ENCODE measurements around the gene PREX1.
A peak's percentile ranks its signal among the peaks of the same experiment; 100 is the strongest.

The PREX1 gene

DNA sequence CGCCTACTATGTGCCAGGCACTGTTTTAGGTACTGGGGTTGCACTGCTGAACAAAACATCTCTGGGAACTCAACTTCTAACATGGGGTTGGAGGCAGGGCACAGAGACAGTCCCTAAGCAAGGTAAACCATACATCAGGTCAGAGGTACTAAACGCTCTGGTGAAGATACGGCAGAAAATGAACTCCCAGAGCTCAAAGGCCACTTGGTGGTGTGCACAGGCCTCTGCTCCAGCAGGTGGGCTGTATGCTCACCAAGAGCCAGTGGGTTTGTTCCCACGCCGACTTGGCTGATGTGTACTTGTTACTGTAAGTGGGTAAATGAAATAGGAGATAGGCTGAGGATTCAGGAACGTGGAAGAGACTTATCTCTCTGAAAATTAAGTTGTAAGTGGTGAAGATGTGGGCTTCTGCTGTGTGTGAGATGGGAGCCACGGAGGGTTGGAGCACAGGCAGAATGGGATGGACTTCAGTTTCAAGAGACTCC, 133.4 kb downstream of the PREX1 start:
- no peak for DNase-seq

DNA sequence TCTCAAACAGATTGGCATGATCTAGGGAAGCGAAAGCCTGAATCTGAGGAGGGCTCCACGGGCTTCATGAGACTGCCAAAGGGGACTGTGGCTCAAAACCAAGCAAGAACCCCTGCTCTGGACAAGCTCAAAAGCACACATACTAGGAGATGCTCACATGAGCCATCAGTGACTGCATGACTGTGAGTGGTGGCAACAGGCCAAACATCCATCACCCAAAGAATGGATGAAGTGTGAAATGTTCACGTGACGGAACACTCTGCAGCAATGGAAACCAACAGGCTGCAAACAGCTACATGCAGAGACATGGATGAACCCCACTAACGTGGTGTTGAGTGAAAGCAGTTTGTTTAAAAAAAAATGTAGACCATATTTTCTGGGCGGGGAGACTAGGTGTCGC, 136.3 kb downstream of the PREX1 start:
- DNase-seq: no peak

DNA sequence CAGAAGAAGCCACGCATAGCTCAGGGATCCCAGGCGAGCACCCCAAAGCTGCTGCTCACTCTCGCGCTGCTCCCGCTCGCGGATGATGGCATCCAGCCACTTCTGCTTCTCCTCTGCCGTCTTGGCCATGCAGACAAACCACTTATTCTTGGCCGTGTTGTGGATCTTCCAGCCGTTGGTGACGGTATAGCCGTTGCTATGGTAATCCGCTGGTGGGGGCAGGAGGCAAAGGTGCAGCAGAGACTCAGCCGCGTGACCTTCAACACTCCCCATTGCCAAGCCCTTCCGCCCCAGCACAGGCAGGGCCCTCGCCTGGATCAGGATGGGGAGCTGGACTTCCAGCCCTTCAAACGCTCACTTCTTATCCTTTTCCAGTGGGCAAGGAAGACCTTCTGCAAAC, 136.9 kb downstream of the PREX1 start:
- no peak for DNase-seq

DNA sequence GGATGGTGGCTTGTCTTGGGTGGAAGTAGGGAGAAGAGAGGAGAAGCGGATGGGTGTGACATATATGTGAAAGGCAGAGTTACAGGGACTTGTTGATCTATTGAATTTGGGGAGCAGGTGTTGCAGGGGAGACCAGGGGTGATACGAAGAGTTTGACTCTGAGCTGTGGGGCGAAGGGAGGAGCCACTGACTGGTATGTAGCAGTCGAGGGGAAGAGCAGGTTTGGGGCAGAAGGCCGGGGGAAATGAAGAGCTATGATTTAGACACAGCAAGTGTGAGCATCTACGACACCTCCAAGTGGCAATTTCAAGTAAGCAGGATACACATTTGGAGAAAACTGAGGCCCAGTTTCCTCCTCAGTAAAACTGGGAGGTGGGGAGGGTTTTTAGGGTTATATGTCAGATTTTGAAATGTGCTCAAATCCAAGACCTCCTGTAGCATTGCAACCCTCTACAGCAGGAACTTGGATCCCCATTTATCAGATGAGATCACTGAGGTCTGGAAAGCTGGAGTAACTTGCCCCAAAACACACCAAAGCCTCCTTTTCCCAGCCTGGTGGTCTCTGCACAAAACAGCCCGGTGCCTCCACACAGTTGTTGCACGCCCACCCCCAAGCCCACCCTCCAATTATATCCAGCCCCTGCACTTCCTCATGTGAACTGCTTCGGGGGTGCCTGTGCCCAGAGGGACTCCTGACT, 137.8 kb downstream of the PREX1 start:
- DNase-seq: no peak

DNA sequence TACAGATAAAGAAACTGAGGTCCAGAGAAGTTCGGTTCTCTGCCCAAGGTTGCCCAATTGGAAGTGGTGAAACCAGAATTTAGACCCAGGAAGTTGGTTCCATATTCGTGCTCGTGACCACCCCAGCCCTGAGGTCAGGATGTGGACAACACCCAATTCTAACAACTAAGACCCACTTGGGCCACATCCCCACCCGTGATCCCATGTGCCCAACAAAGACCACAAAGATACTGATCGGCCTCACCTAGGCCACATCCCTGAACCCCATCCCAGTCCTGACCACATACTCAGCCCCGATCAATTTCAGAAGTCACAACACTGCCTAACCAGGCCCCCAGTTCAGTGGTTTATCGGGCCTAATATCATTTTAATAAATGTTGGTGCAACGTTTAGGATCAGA, 138.4 kb downstream of the PREX1 start:
- no peak for DNase-seq

DNA sequence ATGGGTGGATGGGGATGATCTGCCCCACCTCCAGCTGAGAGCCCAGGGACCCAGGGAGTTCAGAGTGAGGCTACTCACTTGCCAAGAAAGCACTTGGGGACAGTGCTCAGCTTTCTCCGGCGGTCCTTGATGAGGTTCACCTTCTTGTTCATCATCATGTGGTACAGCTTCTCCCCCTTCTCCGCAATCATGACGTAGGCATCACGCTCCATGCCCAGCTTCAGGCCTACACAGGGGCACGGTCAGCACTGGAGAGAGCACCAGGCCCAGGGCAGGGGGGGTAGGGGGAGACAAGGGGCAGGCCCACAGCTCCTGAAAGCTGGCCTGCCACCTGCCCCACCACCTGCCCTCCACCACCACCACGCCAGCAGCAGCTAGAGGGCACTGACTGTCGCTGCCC, 139.2 kb downstream of the PREX1 start:
- DNase-seq: no peak

DNA sequence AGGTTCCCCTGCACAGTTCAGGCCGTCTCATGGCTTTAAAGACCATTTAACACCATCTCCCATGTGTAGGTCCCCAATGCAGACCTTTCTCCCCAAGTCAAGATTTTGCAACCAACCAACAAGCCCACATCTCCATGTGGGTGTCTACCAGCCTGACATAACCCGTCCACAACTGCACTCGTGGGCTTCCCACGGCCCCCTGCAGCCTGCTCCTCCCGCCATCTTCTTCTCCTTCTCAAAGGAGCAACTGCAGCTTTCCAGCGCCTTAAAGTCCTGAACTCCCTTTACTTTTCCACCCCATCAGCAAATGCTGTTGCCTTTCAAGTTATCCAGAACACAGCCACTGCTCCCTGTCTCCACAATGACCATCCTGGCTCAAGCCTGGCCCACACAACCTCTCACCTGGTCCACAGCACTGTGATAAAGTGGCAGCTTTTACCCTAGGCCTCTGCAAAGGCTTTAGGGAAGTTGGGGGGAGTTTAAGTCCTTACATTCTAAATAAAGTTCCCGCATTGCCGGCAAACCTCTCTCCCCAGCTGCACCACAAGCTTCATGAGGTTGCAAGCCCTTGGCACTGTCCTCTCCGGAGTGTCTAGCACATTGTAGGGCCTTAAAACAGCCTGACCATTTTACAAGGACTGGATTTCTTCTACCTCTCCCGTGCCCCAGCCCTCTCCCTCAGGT, 140.5 kb downstream of the PREX1 start:
- no peak for DNase-seq

DNA sequence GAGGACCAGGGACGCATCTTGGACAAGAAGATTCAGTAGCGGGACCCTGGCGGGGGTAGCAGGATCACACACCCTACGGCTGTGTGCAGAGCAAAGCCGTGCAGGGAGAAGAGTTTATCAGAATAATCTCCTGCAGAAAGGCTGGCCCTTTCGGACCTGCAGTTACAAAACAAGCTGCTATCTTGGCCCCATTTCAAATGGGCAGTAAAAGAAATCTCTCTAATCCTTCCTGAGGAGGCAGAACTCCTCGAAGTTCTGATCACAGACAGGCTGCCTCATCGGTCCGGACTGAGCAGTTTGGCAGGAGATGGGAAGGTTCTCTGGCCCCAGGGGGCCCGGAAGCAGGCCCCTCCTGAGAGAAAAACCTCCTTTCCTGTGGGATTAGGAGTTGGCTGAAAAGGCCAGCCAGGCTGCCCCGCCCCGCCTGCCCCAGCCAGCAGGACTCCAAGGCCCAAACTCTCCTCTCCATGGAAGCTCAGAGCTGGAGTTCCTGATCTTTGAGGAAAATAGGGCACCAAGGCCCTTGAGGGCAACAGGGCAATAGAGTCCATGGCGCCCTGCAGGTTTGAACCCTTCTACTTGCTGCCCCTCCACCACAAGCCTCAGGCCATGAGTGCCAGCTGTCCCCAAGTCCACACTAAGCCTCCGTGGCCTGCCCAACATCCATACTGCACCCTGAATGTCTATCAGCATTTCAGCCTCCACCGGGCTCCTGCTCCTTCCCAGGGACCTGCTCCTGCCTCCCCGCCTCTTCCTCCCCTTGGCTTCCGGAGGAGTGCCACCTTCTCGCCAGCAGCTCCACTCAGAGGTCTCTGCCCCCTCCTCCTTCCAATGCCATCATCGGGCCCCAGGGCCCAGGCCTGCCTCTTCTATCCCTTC, 141.3 kb downstream of the PREX1 start:
- DNase-seq: no peak

DNA sequence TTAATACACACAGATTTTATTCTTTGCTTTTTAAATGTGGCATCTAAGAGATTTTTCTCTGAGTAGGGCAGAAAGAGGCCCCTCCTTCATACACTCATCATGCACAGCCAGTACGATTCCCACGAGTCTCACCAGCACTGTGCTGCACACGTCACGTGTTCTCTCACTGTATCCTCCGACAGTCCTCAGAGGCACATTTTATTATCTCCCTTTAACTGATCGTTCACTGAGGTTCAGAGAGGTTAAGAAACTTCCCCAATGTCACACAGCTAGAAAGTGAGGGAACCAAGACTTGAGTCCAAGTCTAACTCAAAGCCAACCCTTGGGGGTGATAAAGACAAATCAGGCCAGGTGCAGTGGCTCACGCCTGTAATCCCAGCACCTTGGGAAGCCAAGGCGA, 142.5 kb downstream of the PREX1 start:
- no peak for DNase-seq

DNA sequence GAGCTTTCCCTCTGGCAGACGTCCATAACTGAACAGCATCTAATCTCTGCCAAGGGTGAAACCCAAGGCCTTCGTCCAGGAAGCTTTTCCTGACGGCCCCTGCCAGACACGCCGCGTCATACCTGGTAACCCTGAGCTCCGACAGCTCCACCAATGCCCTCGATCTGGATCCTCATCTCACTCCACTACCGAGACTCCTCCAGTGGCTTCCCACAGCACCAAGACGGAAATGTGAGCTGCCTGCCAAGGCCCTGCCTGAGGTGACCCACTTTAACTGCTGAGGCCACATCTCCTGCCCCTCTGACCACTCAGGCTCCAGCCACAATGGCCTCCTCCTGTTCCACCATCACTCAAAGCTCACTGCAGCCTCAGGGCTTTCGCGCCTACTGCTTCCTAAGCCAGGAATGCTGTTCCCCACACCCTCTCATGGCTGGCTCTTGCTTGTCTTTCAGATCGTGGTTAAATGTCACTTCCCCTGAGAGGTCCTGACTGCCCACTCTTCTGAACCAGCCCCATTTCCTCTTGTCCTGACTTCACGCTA, 143.2 kb downstream of the PREX1 start:
- no peak for DNase-seq

DNA sequence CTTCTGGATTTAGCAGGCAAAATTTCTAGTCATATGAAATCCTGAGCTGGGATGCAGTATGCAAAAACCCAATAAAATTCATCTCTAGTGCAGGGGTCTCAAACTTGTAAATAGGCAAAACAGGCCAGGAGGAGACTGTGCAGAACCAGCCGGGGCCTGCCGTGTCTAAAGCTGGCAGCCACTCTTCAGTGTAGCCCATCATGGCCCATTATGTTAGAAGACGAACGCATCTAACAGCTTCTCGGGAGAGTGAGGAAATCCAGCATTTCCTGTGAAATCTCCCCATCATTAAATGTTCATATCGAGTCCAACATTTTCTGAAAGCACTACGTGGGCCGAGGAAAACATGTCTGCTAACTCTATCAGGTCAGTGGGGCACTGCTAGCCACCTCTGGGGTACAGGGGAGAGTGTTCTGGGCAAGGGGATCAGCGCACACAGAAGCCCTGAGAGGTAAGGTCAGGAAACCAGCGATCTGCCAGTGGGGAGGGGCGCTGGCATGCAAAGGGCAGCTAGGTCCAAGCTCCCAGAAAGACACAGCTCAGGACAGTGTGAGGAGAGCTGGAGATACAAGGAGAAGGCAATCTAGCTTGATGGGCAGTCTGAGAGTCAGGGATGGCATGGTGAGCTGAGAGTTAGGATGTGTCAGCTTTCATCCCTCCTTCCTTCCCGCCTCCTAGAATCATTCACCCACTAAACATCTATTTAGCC, 144.2 kb downstream of the PREX1 start:
- DNase-seq: no peak

DNA sequence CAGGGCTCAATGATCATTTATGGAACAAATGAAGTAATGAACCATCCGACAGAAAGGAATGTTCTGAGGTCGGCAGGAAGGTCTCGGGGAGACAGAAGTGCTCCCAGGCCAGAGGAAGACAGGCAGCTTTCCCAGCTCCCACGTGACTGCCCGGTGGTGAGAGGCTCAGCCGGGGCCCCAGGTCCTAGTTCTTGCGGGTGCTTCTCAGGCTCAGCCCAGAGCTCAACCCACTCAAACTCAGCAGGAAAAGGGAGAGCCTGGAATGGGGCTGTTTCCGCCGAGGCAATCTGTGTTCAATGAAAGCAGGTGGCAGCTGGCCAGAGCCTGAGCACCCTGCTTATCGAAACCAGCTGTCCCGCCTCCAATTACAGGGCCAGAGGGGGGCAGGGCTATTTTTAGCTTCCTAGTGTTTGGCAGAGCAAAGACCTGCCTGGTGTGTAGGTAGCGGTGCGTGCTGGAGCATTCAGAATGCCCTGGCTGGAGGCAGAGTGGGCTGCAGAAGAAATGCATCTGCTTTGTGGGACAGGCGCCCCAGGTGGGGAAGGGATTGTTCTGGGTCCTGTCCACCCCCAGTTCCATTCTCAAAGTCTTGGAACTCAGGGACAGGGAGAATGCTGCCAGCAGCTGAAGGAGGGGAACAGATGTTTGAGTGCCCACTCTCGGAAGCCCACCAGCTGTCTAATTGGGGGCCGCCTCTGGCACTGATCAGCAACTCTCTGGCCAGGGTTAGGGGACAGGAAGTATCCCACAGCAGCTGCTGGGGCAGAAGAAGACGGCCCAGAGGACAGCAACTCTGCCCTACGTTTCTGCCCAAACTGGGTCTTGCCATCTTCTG, 145.1 kb downstream of the PREX1 start:
- DNase-seq: peak; percentile 95

DNA sequence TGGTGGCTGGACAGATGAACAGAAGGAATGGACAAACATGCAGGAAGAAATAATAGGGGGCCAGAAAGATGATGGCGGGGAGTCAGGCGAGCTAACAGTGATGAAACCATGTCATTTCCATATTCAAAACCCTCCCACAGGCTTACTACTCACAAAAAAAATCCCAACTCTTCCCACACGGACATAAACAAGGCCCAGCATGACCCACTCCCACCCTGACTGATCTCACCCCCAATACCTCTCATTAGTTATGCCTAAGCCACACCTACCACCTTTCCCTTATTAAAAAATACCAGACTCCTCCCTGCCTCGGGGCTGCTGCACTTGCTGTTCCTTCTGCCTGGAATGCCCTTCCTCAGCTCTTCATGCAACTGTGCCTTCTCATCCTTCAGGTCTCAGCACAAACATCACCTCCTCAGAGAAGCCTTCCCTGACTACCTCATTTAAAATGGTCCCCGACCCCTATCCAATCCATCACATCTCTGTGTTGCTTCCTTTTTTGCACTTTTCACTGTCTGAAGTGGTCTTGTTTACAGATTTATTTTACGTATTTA, 145.8 kb downstream of the PREX1 start:
- DNase-seq: no peak

DNA sequence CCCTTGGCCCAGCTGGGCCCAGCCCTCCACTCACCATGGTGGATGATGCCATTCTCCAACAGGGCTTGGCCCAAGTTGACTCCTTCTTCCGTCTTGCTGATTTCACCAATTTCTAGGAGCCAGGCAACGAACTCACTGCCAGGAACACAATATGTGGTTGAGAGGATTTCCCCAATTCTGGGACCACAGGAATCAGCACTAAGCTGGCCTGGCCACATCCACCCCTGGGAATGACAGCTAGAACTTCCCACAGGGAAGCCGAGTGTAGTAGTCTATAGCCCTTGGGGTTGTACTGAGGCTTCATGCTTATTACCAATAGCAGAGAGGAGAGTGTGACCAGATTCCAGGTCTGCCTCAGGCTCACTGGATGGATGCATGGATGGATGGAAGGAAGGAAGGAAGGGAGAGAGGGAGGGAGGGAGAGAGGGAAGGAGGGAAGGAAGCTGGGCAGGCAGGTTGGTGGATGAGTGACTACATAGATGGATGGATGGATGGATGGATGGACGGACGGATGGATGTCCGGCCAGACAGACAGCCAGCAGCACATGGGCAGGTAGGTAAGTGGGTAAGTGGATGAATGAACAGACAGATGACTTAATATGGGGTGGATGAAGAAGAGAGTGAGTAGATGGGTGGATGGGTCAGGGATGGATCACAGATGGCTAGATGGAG, 146.5 kb downstream of the PREX1 start:
- no peak for DNase-seq

DNA sequence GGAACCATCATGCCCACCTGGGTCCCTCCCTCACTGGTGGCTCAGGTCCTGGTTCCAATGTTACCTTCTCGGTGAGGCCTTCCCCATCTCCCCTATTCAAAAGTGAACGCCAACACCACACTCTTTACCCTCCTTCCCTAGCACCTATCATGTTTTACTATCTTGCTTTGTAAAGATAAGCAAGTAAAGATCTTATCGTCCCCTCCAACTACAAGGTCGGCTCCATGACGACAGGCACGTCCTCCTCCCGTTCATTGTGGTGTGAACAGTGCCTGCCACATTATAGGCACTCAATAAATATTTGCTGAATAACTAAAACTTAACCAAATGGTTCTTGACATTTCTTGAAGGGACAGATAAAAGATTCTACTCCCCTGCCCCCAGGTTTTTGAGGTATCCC, 147.1 kb downstream of the PREX1 start:
- DNase-seq: no peak

DNA sequence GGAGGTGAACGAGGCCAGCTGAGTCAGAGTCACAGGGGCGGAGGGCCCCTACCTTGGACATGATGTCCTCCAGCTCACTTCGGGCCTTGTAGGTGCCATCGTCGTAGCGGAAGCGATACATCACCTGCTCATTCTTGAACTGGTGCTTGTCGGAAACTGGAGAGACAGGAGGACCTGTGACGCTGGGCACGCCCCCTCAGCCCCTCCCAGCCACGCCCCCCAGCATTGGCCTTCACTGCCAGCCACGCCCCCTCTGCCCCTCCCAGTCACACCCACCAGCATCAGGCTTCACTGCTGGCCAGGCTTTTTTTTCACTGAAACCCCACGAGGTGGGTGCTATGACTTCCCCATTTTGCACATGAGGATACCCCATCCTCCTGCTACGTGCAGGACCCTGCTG, 148.2 kb downstream of the PREX1 start:
- no peak for DNase-seq

DNA sequence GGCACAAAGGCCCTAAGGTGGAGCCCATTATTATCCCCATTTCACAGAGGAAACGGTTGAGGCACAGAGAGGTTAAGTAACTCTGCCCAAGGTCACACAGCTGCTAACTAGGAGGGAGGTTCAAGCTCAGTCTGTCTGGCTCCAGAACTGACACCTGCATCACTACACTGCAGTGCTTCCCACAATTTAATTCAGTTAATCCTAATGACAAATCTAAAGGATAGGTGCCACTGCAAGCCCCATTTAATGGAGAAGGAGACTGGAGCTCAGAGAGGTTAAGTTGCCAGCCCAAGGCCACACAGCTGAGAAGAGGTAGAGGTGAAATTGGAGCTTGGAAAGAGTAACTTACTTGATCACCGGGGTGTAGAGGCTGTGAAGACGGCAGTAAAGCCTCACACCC, 148.8 kb downstream of the PREX1 start:
- DNase-seq: no peak

DNA sequence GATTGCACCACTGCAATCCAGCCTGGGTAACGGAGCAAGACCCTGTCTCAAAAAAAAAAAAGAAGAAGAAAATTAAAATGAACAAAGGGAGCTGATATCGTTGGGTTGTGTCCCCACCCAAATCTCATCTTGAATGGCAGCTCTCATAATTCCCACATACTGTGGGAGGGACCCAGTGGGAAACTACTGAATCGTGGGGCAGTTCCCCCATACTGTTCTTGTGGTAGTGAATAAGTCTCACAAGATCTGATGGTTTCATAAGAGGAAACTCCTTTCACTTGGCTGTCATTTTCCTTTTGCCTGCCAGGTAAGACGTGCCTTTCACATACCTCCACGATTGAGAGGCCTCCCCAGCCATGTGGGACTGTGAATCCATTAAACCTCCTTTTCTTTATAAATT, 149.4 kb downstream of the PREX1 start:
- no peak for DNase-seq

DNA sequence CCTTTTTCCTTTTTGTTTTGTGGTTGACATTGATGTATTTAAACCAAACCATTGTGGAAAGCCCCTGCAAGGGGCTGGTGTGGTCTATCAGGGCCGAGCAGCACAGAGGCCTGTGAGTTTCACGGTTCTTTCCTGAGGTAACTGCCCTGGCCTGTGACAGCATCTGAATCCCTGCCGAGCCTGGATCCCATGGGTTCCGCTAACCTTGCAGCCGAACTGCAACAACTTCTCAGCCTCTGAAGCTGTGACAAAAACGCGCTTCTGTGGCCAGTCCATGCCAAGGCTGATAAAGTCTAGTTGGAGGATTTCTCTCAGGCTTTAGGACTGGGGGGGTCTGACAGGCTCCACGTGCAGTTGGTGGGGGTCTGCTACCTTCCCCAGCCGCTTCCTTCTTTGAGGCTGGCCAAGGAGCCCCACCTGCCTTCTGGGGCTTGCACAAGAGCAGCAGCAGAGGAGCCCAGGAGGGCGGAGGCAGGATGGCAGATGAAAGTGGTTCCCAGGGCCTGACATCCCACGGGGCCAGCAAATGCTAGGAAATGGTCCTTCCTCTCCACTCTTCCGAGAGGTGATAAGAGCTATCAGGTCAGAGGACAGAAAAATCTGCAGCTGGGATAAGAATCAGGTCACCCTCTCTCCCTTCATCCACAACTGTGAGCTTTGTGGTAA, 150.9 kb downstream of the PREX1 start:
- DNase-seq: no peak

DNA sequence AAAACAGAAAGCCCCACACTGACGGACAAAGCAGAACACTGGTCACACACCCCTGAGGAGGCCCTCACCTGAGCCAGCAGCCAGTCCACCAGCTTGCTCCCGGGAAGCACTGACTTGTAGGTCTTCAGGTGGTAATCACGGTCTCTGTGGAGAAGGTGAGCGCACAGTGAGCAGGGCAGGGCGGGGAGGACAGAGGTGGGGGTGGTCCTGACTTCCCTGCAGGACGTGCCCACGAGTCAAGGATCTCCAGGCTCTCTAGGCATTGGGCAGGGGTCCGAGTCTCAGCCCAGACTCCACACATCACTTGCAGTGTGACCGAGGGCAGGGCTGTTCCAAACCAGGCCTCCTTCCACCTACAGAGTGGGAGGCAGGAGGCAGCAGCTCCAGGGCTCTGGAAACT, 151.7 kb downstream of the PREX1 start:
- DNase-seq: no peak

Measured in DMS79 (cell line).